Activated CD8-positive, alpha-beta memory T cell treated with anti-CD3 and anti-CD28 coated beads, Interleukin-2, amount 50 U/mL, for 1 hour (primary cell): ENCODE data around the gene REEP3.

Experiments
- DNase-seq: peaks from one replicate; pipeline ENCODE4 v3.0.0-alpha.2; 2020; ENCODE audit errors: extremely low read depth

REEP3 gene

GRCh38 chr10:63666836-63667383 is 145.7 kb downstream of the REEP3 start:
- no peak for DNase-seq

GRCh38 chr10:63667596-63668480 is 146.6 kb downstream of the REEP3 start:
- no peak for DNase-seq

- no peak for DNase-seq
Observed at GRCh38 chr10:63670291-63670898, 149.2 kb downstream of the REEP3 start.

GRCh38 chr10:63671317-63671937 is 150.2 kb downstream of the REEP3 start:
- no peak for DNase-seq

GRCh38 chr10:63672491-63672890 is 151.3 kb downstream of the REEP3 start:
- no peak for DNase-seq

- no peak for DNase-seq
Observed at GRCh38 chr10:63673246-63673645, 152.0 kb downstream of the REEP3 start.

GRCh38 chr10:63673846-63674245 is 152.6 kb downstream of the REEP3 start:
- no peak for DNase-seq
